ENCODE results near the gene RPL37.
"Not testable (repeated sequence)": the region's sequence is repeated elsewhere in the genome, so short reads cannot be mapped to it uniquely, and the experiment has no call there.

Gene RPL37

GRCh38 chr5:40794340-40794739, 40.7 kb downstream of the RPL37 start:
- not testable (repeated sequence) for H3K27ac Mint-ChIP-seq; H3K9me3 Mint-ChIP-seq (ENCODE audit: low read depth); H3K36me3 Mint-ChIP-seq; H3K27me3 Mint-ChIP-seq; H3K4me3 Mint-ChIP-seq
- peaks cover 76% of the 10 kb centered on the region for H3K4me1 Mint-ChIP-seq (ENCODE audit: low read depth)

DNA sequence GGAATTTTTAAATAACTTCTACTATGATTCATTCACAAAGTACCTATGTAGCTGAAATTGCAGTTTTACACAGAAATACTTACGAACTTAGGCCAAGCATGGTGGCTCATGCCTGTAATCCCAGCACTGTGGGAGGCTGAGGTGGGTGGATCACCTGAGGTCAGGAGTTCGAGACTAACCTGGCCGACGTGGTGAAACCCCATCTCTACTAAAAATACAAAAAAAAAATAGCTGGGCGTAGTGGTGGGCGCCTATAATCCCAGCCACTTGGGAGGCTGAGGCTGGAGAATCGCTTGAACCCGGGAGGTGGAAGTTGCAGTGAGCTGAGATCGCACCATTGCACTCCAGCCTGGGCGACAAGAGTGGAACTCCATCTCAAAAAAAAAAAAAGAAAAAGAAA, 42.3 kb downstream of the RPL37 start:
- not testable (repeated sequence) for H3K9me3 Mint-ChIP-seq (ENCODE audit: low read depth); H3K27me3 Mint-ChIP-seq; H3K27ac Mint-ChIP-seq; H3K4me3 Mint-ChIP-seq
- Mint-ChIP-seq H3K4me1 (ENCODE audit: low read depth) (peaks cover 80% of the 10 kb centered on the region), H3K36me3 (peaks cover 14% of the 10 kb centered on the region)

DNA sequence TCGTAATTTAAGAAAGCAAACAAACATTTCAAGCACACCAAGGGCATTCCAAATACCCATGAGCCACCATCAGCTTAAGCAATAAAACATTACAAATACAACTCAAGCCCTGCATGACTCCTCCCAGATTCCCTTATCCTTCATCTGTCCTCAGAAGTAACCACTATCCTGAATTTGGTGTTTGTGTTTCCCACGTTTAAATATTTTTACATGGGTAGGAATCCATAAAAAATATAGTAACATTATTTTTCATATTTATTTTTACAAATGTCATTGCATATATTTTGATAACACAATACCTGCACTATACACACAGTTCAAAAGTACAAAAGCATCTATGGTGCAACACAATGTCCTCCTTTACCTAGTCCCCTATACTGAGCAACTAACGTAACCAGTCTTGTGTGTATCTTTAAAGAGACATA, 43.3 kb downstream of the RPL37 start:
- peaks cover 14% of the 10 kb centered on the region for H3K36me3 Mint-ChIP-seq
- H3K4me1 Mint-ChIP-seq (ENCODE audit: low read depth) = peaks cover 82% of the 10 kb centered on the region
- no peak overlapping the region for H3K27ac Mint-ChIP-seq
- no peaks in the 10 kb centered on the region for H3K27me3 Mint-ChIP-seq
- no peaks in the 10 kb centered on the region for H3K9me3 Mint-ChIP-seq (ENCODE audit: low read depth)
- no peak overlapping the region for H3K4me3 Mint-ChIP-seq

DNA sequence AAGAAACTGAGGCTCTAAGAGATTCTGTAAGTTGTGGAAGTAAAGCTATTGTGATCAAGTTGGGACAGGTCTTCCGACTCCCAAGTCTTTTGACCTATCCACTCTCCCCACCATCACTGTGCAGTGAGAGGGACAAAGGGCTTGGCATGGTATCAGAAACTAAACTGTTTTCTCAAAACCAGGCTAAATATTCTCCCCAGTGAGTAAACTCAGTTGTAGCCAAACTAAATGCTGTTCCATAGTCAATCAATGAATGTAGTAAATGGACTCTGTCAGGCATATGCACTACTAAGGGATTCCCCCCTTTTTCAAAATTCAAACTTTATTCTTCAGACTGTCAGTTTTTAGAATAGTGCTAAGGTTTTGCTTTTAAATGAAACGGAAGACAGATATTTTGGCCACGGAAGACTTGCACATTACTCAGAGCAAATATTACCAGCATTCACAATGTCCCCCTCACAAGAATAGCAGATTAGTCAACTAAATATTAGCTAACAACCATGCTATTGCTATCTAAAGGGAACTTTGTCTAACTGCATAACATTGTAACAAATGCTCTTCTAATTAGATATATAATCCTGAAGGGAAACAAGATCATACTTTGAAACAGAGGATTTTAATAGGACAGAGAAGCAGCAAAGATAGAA, 44.0 kb downstream of the RPL37 start:
- Mint-ChIP-seq H3K9me3 (ENCODE audit: low read depth) (no peaks in the 10 kb centered on the region), H3K27me3 (no peaks in the 10 kb centered on the region), H3K4me3 (no peak overlapping the region), H3K36me3 (peaks cover 16% of the 10 kb centered on the region), H3K27ac (no peak overlapping the region), H3K4me1 (ENCODE audit: low read depth) (peaks cover 80% of the 10 kb centered on the region)

DNA sequence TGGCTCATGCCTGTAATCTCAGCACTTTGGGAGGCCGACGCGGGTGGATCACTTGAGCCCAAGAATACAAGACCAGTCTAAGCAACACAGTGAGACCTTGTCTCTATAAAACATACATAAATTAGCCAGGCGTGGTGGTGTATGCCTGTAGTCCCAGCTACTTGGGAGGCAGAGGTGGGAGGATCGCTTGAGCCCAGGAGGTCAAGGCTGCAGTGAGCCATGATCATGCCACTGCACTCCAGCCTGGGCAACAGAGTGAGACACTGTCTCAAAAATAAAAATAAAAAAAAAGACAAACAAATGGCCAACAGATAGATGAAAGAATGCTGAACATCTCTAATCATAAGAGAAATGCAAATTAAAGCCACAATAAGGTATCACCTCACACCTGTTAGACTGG, 46.1 kb downstream of the RPL37 start:
- Mint-ChIP-seq H3K4me1 (ENCODE audit: low read depth) (peaks cover 76% of the 10 kb centered on the region), H3K36me3 (peaks cover 12% of the 10 kb centered on the region)
- not testable (repeated sequence) for H3K9me3 Mint-ChIP-seq (ENCODE audit: low read depth); H3K27me3 Mint-ChIP-seq; H3K4me3 Mint-ChIP-seq; H3K27ac Mint-ChIP-seq

DNA sequence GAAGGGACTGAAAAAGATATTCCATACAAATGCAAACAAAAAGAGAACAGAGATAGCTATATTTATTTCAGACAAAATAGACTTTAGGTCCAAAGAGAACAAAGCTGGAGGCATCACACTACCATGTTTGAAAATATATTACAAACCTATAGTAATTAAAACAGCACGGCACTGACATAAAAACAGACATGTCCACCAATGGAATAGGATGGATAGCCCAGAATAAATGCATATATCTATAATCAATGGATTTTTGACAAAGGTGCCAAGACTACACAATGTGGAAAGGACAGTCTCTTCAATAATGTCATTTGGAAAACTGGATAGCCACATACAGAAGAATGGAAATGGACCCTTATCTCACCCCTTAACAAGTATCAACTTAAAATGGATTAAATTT, 47.0 kb downstream of the RPL37 start:
- Mint-ChIP-seq H3K4me3 (no peak overlapping the region), H3K27me3 (no peaks in the 10 kb centered on the region), H3K27ac (no peak overlapping the region), H3K9me3 (ENCODE audit: low read depth) (no peaks in the 10 kb centered on the region), H3K4me1 (ENCODE audit: low read depth) (peaks cover 71% of the 10 kb centered on the region), H3K36me3 (peaks cover 12% of the 10 kb centered on the region)

DNA sequence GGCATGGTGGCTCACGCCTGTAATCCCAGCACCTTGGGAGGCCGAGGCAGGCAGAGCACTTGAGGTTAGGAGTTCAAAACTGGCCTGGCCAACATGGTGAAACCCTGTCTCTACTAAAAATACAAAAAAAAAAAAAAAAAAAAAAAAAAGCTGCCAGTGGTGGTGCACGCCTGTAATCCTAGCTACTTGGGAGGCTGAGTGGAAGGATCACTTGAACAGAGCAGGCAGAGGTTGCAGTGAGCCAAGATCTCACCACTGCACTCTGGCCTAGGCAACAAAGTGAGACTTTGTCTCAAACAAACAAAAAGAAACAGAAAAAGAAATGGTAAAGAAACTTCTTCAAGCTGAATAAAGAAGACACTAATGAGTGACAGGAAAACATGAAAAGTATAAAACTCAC, 48.4 kb downstream of the RPL37 start:
- not testable (repeated sequence) for H3K4me3 Mint-ChIP-seq; H3K9me3 Mint-ChIP-seq (ENCODE audit: low read depth); H3K27me3 Mint-ChIP-seq; H3K27ac Mint-ChIP-seq
- H3K4me1 Mint-ChIP-seq (ENCODE audit: low read depth) = peaks cover 73% of the 10 kb centered on the region
- H3K36me3 Mint-ChIP-seq = peaks cover 12% of the 10 kb centered on the region

DNA sequence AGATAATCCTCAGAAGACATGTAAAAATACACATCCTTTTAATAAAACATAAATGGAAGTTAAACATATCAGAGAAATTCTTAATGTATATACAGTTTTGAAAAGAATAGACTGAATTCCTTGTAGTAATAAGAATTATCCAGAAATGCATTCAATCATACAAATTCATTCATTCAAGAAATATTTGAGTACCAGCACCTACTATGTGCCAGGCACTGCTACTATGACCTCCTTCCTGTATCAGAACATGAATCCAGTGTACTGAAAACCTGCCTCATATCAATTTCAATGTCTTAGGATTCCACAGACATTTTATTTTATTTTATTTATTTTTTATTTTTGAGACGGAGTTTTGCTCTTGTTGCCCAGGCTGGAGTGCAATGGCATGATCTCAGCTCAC, 50.1 kb downstream of the RPL37 start:
- H3K36me3 Mint-ChIP-seq = peaks cover 12% of the 10 kb centered on the region
- no peaks in the 10 kb centered on the region for H3K9me3 Mint-ChIP-seq (ENCODE audit: low read depth)
- peaks cover 75% of the 10 kb centered on the region for H3K4me1 Mint-ChIP-seq (ENCODE audit: low read depth)

DNA sequence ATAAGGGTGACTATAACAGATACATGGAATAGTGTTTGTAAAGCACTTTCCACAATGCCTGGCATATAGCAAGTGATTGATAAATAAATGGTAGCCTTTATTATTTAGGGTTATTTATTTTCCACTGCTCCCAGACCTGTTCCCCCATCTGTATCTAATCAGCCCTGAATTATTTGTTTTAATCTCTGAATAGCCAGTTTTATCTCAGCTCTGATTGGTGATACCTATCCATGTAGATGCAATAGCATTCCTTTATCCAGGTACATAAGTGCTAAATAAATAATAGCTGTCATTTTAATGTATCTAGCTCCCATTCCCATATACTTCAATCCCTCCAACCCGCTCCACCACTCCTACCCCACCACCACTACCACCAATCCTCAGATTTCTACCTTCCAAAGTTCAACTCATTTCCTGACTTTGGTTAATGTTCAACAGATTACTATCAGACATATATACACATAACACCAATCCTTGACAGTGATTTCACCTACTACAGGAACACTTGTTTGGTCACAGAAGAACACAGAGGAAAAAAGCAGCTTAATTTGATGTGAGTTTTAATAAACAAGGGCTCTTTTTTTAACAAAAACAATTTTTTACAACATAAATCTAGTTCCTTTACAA, 50.9 kb downstream of the RPL37 start:
- Mint-ChIP-seq H3K4me3 (no peak overlapping the region), H3K9me3 (ENCODE audit: low read depth) (no peaks in the 10 kb centered on the region), H3K27me3 (no peaks in the 10 kb centered on the region), H3K27ac (peak overlapping the region; percentile 5), H3K4me1 (ENCODE audit: low read depth) (peaks cover 74% of the 10 kb centered on the region), H3K36me3 (peaks cover 12% of the 10 kb centered on the region)

More for the DNA sequence above, 50.1 kb downstream of the RPL37 start:
- Mint-ChIP-seq H3K27me3 (no peaks in the 10 kb centered on the region), H3K4me3 (no peak overlapping the region), H3K27ac (no peak overlapping the region)

GRCh38 chr5:40781843-40782409, 53.1 kb downstream of the RPL37 start:
- no peaks in the 10 kb centered on the region for H3K9me3 Mint-ChIP-seq (ENCODE audit: low read depth)
- H3K27me3 Mint-ChIP-seq = no peaks in the 10 kb centered on the region
- peaks cover 5% of the 10 kb centered on the region for H3K36me3 Mint-ChIP-seq
- H3K27ac Mint-ChIP-seq = no peak overlapping the region
- H3K4me1 Mint-ChIP-seq (ENCODE audit: low read depth) = peaks cover 64% of the 10 kb centered on the region
- H3K4me3 Mint-ChIP-seq = no peak overlapping the region

GRCh38 chr5:40780858-40781257, 54.2 kb downstream of the RPL37 start:
- Mint-ChIP-seq H3K27me3 (no peaks in the 10 kb centered on the region), H3K36me3 (peaks cover 7% of the 10 kb centered on the region), H3K9me3 (ENCODE audit: low read depth) (no peaks in the 10 kb centered on the region), H3K4me1 (ENCODE audit: low read depth) (peaks cover 60% of the 10 kb centered on the region), H3K4me3 (no peak overlapping the region), H3K27ac (peak overlapping the region; percentile 22)

GRCh38 chr5:40780199-40780598, 54.8 kb downstream of the RPL37 start:
- peaks cover 54% of the 10 kb centered on the region for H3K4me1 Mint-ChIP-seq (ENCODE audit: low read depth)
- H3K27me3 Mint-ChIP-seq = no peaks in the 10 kb centered on the region
- peaks cover 4% of the 10 kb centered on the region for H3K36me3 Mint-ChIP-seq
- no peaks in the 10 kb centered on the region for H3K9me3 Mint-ChIP-seq (ENCODE audit: low read depth)
- no peak overlapping the region for H3K27ac Mint-ChIP-seq
- no peak overlapping the region for H3K4me3 Mint-ChIP-seq

DNA sequence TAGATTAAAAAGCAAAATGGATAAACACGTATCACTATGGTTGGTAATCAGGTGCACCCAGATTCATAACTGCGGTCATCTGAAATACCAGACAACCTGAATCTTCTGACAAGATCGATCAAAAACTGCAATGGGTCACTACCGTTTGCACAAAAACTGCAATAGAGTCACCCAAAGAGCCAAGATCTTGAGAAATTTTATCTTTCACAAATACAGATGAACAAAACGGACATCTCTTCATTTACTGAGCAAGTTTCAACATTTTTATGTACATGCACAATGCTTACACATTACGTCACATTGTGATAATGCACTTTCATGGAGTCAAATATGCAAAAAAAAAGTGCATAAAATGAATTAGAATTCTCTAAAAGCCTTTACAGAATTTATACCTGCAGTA, 55.5 kb downstream of the RPL37 start:
- no peak overlapping the region for H3K27ac Mint-ChIP-seq
- H3K4me3 Mint-ChIP-seq = no peak overlapping the region
- H3K36me3 Mint-ChIP-seq = peaks cover 4% of the 10 kb centered on the region
- H3K9me3 Mint-ChIP-seq (ENCODE audit: low read depth) = no peaks in the 10 kb centered on the region
- H3K27me3 Mint-ChIP-seq = no peaks in the 10 kb centered on the region
- H3K4me1 Mint-ChIP-seq (ENCODE audit: low read depth) = peaks cover 52% of the 10 kb centered on the region

- Mint-ChIP-seq H3K27me3 (no peaks in the 10 kb centered on the region), H3K4me1 (ENCODE audit: low read depth) (peaks cover 42% of the 10 kb centered on the region), H3K4me3 (no peak overlapping the region), H3K9me3 (ENCODE audit: low read depth) (no peaks in the 10 kb centered on the region), H3K27ac (no peak overlapping the region), H3K36me3 (peaks cover 4% of the 10 kb centered on the region)
Observed at GRCh38 chr5:40778133-40778532, 56.9 kb downstream of the RPL37 start.

DNA sequence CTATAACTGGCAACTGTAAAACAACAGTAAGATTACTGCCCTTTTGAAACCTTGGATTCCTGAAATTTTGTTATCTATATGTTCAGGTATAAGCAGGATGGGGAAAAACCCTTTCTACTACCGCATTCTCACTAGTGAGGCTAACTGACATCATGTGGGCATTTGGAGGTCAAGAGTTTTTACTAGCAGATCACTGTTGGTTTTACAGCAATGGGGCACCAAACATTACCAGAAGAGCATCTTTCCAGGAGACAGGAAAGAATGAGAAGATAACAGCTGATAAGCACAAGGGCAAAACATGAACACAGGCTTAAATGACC, 58.4 kb downstream of the RPL37 start:
- no peaks in the 10 kb centered on the region for H3K9me3 Mint-ChIP-seq (ENCODE audit: low read depth)
- peaks cover 29% of the 10 kb centered on the region for H3K4me1 Mint-ChIP-seq (ENCODE audit: low read depth)
- H3K27ac Mint-ChIP-seq = no peak overlapping the region
- H3K36me3 Mint-ChIP-seq = peaks cover 6% of the 10 kb centered on the region
- H3K27me3 Mint-ChIP-seq = no peaks in the 10 kb centered on the region
- H3K4me3 Mint-ChIP-seq = no peak overlapping the region

All from activated naive CD8-positive, alpha-beta T cell (primary cell).